GM20000 (cell line): Measurements from ENCODE around the gene LYRM1.
A peak's percentile ranks its signal among the peaks of the same experiment; 100 is the strongest.
"Not testable (repeated sequence)": the region's sequence is repeated elsewhere in the genome, so short reads cannot be mapped to it uniquely, and the experiment has no call there.

Experiments
- DNase-seq: peaks from one replicate; pipeline ENCODE4 v3.0.0; 2012; ENCODE audit warnings: low spot score
- CTCF ChIP-seq: IDR thresholded peaks from 2 replicates; pipeline ENCODE4 v1.5.1; 2012; ENCODE audit warnings: mild to moderate bottlenecking, control low read depth; ENCODE audit errors: extremely low read depth, missing control alignments

Gene LYRM1

GRCh38 chr16:20859229-20859628 is 41.3 kb upstream of the LYRM1 start:
- TF ChIP-seq CTCF = no peak

GRCh38 chr16:20859699-20860098 is 40.9 kb upstream of the LYRM1 start:
- no peak for TF ChIP-seq CTCF
- no peak for DNase-seq

More at GRCh38 chr16:20859229-20859628, 41.3 kb upstream of the LYRM1 start:
- DNase-seq = no peak

GRCh38 chr16:20860361-20860760 is 40.2 kb upstream of the LYRM1 start:
- DNase-seq = no peak
- TF ChIP-seq CTCF = no peak

- not testable (repeated sequence) for DNase-seq
These were observed 39.6 kb upstream of the LYRM1 start for GRCh38 chr16:20860995-20861394.

GRCh38 chr16:20862162-20862960 is 38.2 kb upstream of the LYRM1 start:
- no peak for DNase-seq
- TF ChIP-seq CTCF = no peak

- DNase-seq = not testable (repeated sequence)
These were observed 36.2 kb upstream of the LYRM1 start for GRCh38 chr16:20864376-20864775.

- DNase-seq = peak; percentile 57
- TF ChIP-seq CTCF = no peak
These were observed 35.0 kb upstream of the LYRM1 start for GRCh38 chr16:20865420-20866131.

- DNase-seq = no peak
- no peak for TF ChIP-seq CTCF
These were observed 34.3 kb upstream of the LYRM1 start for GRCh38 chr16:20866145-20866772.
